ENCODE measurements around the gene ZNF189. TPM values are rescaled to one million over a fixed set of nuclear protein-coding genes. Genes with fewer than 3 reads are reported as not detected.

The ZNF189 gene
- total RNA-seq, 1 donor from 2014 or later, result 12.1 TPM

DNA sequence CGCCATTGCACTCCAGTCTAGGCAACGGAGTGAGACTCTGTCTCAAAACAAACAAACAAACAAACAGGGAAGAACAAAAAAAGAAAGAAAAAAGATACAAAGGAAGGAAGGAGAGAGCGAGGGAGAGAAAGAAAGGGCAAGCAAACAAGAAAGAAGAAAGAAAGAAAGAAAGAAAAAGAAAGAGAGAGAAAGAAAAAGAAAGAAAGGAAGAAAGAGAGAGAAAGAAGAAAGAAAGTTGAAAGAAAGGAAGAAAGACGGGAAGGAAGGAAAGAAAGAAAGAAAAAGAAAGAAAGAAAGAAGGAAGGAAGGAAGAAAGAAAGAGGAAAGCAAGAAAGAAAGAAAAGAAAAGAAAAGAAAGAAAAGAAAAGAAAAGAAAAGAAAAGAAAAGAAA, 50.0 kb downstream of the ZNF189 start:
- Histone ChIP-seq H3K36me3 (ENCODE audit: control insufficient read depth, insufficient read depth, low read length) (no peaks in the 10 kb centered on the region), H3K27me3 (ENCODE audit: control insufficient read depth, insufficient read depth, low read length) (no peaks in the 10 kb centered on the region), H3K4me3 (ENCODE audit: low read depth, low read length) (no peak overlapping the region)
- TF ChIP-seq CTCF (IDR thresholded peaks at IDR 0.05; ENCODE audit: insufficient read depth, low read length, severe bottlenecking), result no peak
- FAIRE-seq (no peak), DNase-seq (ENCODE audit: low read depth) (no peak)

DNA sequence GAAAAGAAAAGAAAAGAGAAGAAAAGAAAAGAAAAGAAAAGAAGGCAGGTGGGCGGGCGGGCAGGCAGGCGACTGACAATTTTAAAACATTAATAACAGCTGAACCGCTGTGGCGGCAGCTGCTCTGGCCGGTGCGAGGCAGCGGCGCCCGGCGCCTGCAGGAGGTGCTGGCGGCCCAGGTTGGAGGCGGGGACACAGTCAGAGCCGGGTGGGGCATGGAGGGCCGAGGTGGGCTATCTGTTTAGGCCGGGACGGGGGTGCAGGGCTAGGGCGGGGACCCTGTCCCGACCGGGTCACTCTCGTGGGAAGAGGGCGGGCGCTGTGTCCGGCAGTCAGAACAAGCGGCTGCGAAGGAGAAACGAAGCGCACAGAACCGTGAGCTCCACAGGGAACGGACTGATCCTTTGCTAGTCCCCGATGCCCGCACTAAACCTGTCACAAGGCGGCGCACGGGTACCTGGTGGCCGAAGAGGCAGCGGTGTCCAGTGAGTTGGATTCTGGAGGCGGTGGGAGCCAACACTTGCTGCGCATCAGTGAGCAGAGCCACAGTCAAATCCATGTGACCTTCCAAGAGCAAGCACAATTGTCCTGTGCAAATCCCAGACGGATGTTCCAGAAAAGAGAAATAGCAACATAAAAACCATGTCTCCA, 50.5 kb downstream of the ZNF189 start:
- Histone ChIP-seq H3K27me3 (ENCODE audit: control insufficient read depth, insufficient read depth, low read length) (no peaks in the 10 kb centered on the region), H3K4me3 (ENCODE audit: low read depth, low read length) (peak overlapping the region; percentile 50), H3K36me3 (ENCODE audit: control insufficient read depth, insufficient read depth, low read length) (no peaks in the 10 kb centered on the region)
- no peak for FAIRE-seq
- TF ChIP-seq CTCF (IDR thresholded peaks at IDR 0.05; ENCODE audit: insufficient read depth, low read length, severe bottlenecking), result peak; percentile 57
- DNase-seq (ENCODE audit: low read depth), result peak; percentile 50

- no peak for DNase-seq (ENCODE audit: low read depth)
- Histone ChIP-seq H3K4me3 (ENCODE audit: low read depth, low read length) (no peak overlapping the region), H3K27me3 (ENCODE audit: control insufficient read depth, insufficient read depth, low read length) (no peaks in the 10 kb centered on the region), H3K36me3 (ENCODE audit: control insufficient read depth, insufficient read depth, low read length) (no peaks in the 10 kb centered on the region)
- TF ChIP-seq CTCF (IDR thresholded peaks at IDR 0.05; ENCODE audit: insufficient read depth, low read length, severe bottlenecking), result no peak
- FAIRE-seq, result no peak
These were observed 52.3 kb downstream of the ZNF189 start for GRCh38 chr9:101450931-101451330.

GRCh38 chr9:101451498-101451897, 52.8 kb downstream of the ZNF189 start:
- Histone ChIP-seq H3K36me3 (ENCODE audit: control insufficient read depth, insufficient read depth, low read length) (no peaks in the 10 kb centered on the region), H3K4me3 (ENCODE audit: low read depth, low read length) (no peak overlapping the region), H3K27me3 (ENCODE audit: control insufficient read depth, insufficient read depth, low read length) (no peaks in the 10 kb centered on the region)
- no peak for TF ChIP-seq CTCF (IDR thresholded peaks at IDR 0.05; ENCODE audit: insufficient read depth, low read length, severe bottlenecking)
- DNase-seq (ENCODE audit: low read depth) (no peak), FAIRE-seq (no peak)

DNA sequence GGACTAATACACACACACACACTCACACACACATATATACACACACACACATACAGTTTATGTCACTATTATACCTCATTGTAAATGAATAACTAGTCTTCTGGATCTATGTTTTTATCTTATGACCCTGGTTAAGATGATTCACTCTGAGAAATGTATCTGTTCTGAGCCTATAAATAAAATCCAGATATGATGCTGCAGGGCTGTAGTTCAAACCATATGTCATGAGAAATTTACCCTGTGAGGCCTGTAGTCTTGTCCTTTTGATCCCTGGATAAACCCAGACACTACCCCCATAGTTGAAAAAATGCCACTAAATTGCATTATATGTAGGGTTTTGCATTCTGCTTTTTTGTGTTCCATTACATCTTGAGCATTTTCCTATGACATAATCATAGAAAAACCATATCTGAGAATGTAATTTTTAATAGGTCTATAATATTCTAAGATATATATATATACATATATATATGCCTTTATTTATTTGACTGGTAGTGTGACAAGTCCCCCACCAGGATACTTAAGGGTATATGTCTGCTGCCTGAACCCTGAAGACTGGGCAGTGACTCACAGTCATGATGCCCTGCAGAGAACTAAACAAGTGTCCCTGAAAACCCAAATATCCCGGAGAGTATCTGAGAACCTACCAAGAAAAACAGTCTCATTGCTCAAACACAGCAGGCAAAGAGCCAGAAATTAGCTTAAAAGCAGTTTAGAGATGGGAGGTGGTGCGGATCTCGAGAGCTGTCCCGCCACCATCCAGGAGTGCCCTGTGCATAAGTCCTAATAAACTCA, 55.3 kb downstream of the ZNF189 start:
- Histone ChIP-seq H3K4me3 (ENCODE audit: low read depth, low read length) (no peak overlapping the region), H3K36me3 (ENCODE audit: control insufficient read depth, insufficient read depth, low read length) (no peaks in the 10 kb centered on the region), H3K27me3 (ENCODE audit: control insufficient read depth, insufficient read depth, low read length) (no peaks in the 10 kb centered on the region)
- TF ChIP-seq CTCF (IDR thresholded peaks at IDR 0.05; ENCODE audit: insufficient read depth, low read length, severe bottlenecking), result no peak
- DNase-seq (ENCODE audit: low read depth) (no peak), FAIRE-seq (no peak)
